ENCODE data around the gene SLC22A31.
A peak's percentile ranks its signal among the peaks of the same experiment; 100 is the strongest.
"Not testable (repeated sequence)": the region's sequence is repeated elsewhere in the genome, so short reads cannot be mapped to it uniquely, and the experiment has no call there.

SLC22A31 gene

GRCh38 chr16:89192956-89193575 is 7.3 kb downstream of the SLC22A31 start:
- peak; percentile 69 to 70 for DNase-seq

GRCh38 chr16:89192186-89192955 is 8.0 kb downstream of the SLC22A31 start:
- DNase-seq = peak; percentile 35 to 80

GRCh38 chr16:89191901-89192185 is 8.5 kb downstream of the SLC22A31 start:
- DNase-seq = no peak

- no peak for DNase-seq
Observed at GRCh38 chr16:89191033-89191900, 9.1 kb downstream of the SLC22A31 start.

GRCh38 chr16:89190150-89190958 is 10.0 kb downstream of the SLC22A31 start:
- DNase-seq = no peak

- no peak for DNase-seq
Observed at GRCh38 chr16:89189358-89190025, 10.8 kb downstream of the SLC22A31 start.

GRCh38 chr16:89188471-89189357 is 11.6 kb downstream of the SLC22A31 start:
- not testable (repeated sequence) for DNase-seq

GRCh38 chr16:89187770-89188392 is 12.5 kb downstream of the SLC22A31 start:
- DNase-seq = no peak

- no peak for DNase-seq
Observed at GRCh38 chr16:89187032-89187769, 13.1 kb downstream of the SLC22A31 start.

- DNase-seq = not testable (repeated sequence)
Observed at GRCh38 chr16:89186593-89187031, 13.7 kb downstream of the SLC22A31 start.

GRCh38 chr16:89185887-89186592 is 14.3 kb downstream of the SLC22A31 start:
- DNase-seq = not testable (repeated sequence)

GRCh38 chr16:89184933-89185794 is 15.2 kb downstream of the SLC22A31 start:
- no peak for DNase-seq

- DNase-seq = no peak
Observed at GRCh38 chr16:89184677-89184932, 15.7 kb downstream of the SLC22A31 start.

- no peak for DNase-seq
Observed at GRCh38 chr16:89183975-89184676, 16.2 kb downstream of the SLC22A31 start.

- no peak for DNase-seq
Observed at GRCh38 chr16:89183463-89183862, 16.9 kb downstream of the SLC22A31 start.

GRCh38 chr16:89179656-89180315 is 20.6 kb downstream of the SLC22A31 start:
- no peak for DNase-seq

GRCh38 chr16:89179148-89179484 is 21.2 kb downstream of the SLC22A31 start:
- no peak for DNase-seq
